ENCODE measurements around the gene PPP1R3F.
"Not testable (repeated sequence)": the region's sequence is repeated elsewhere in the genome, so short reads cannot be mapped to it uniquely, and the experiment has no call there.

PPP1R3F gene

GRCh38 chrX:49323735-49324134 lies 54.1 kb downstream of the PPP1R3F start:
- DNase-seq = not testable (repeated sequence)

GRCh38 chrX:49330421-49330820 lies 60.8 kb downstream of the PPP1R3F start:
- DNase-seq = not testable (repeated sequence)

GRCh38 chrX:49331282-49331681 lies 61.7 kb downstream of the PPP1R3F start, which contains the start of gene GAGE13:
GAGE13 (plus strand) TSS chrX:49331582; CDS start chrX:49332738, 1,156 bp downstream.
- DNase-seq = not testable (repeated sequence)

DNA sequence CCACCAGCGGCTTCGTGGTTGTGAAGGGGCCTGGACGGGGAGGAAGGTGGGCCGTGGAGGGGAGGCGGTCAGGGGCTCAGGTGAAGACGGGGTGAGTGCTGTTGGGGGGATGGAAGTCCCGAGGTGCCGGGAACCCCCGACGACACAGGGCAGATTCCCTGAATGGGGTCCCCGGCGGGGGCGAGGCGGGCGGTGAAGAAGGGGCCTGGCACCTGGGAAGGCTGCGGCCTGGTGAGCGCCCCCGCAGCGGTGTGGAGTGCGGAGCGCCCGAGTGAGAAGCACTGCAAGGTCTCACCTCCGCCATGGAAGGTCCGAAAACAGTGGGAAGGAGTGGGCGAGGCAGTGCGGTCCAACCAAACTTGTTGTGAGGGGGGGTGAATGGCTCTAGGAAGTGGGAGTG lies 62.2 kb downstream of the PPP1R3F start:
- not testable (repeated sequence) for DNase-seq
